IPS-18c (cell line): ENCODE results near the gene WDR62.

Experiments
- H3K4me3 ChIP-seq: 2 replicates; pipeline ENCODE4 v1.7.0; 2013; ENCODE audit warnings: low read depth, mild to moderate bottlenecking, low read length, moderate library complexity; ENCODE audit not compliant: insufficient read depth
- H3K9me3 ChIP-seq: one replicate; pipeline ENCODE4 v1.6.1; 2013; ENCODE audit warnings: mild to moderate bottlenecking, low read length, moderate library complexity; ENCODE audit not compliant: control insufficient read depth, insufficient read depth

WDR62 gene

DNA sequence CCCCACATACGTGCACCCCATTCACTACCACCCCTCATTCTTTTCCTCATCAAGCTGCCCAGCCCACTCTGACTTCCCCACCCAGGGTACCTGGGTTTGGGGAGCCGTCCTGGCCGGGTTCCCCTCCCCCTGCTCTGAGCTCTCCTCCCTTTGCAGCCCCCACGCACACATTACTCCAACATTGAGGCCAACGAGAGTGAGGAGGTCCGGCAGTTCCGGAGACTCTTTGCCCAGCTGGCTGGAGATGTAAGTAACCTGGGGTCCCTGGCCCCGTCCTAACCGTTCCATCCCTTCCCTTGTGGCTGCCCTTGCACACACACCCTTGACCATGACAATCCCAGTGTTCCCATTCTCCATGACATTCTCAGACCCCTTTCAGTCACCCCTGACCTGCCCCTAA lies 87.8 kb downstream of the WDR62 start:
- Histone ChIP-seq H3K9me3 (peaks cover 4% of the 10 kb centered on the region), H3K4me3 (no peak overlapping the region)

DNA sequence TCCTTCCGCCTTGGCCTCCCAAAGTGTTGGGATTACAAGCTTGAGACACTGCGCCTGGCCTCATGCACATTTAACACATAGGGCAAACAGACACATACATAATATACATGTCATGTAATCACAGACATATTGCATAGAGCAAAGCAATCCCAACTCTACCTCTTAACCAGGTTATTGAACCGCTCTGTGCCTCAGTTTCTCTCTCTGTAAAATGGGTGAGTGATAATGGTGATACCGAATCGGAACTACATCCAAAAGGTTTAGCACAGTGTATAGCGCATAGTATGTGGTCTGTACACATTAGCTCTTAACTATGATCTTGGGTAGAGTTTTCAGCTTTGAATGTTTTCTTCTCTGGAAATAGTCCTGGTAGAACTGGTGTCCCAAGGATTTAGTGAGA lies 89.9 kb downstream of the WDR62 start:
- Histone ChIP-seq H3K4me3 (no peak overlapping the region), H3K9me3 (peaks cover 4% of the 10 kb centered on the region)

DNA sequence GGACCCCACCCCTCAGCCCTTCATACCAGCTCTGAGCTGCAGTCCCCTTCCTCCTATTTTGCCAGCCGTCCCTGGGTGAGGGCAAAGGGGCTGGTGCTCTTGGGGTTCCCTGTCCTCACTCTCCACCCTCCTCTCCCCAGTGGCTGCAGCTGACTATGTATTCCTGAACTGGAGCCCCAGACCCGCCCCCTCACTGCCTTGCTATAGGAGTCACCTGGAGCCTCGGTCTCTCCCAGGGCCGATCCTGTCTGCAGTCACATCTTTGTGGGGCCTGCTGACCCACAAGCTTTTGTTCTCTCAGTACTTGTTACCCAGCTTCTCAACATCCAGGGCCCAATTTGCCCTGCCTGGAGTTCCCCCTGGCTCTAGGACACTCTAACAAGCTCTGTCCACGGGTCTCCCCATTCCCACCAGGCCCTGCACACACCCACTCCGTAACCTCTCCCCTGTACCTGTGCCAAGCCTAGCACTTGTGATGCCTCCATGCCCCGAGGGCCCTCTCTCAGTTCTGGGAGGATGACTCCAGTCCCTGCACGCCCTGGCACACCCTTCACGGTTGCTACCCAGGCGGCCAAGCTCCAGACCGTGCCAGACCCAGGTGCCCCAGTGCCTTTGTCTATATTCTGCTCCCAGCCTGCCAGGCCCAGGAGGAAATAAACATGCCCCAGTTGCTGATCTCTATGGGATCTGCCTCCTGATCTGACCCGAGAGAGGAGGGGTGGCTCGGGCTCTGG lies 95.1 kb downstream of the WDR62 start:
- no peaks in the 10 kb centered on the region for H3K9me3 ChIP-seq

DNA sequence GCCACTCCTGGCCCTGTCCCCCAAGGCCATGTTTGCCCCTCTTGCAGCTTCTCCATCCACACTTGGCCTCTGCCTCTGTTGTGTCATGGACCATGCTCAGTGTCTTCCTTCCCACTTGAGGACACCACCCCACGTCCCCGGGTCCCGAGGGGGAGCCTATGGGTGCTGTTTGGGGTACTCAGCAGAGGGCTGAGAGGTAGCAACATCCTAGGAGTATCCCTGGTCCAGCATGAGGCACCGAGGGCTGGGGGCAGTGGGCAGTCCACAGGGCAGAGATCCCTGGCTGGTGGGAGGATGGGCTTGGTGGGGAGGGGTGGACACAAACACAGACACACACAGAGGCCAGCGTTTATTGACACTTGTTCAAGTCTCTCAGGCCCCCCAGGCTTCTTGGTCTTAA lies 95.9 kb downstream of the WDR62 start:
- H3K4me3 ChIP-seq: no peak overlapping the region; the same call in 1 of the 2 replicates
- no peaks in the 10 kb centered on the region for H3K9me3 ChIP-seq

More for the DNA sequence above, 95.1 kb downstream of the WDR62 start:
- no peak overlapping the region for H3K4me3 ChIP-seq

DNA sequence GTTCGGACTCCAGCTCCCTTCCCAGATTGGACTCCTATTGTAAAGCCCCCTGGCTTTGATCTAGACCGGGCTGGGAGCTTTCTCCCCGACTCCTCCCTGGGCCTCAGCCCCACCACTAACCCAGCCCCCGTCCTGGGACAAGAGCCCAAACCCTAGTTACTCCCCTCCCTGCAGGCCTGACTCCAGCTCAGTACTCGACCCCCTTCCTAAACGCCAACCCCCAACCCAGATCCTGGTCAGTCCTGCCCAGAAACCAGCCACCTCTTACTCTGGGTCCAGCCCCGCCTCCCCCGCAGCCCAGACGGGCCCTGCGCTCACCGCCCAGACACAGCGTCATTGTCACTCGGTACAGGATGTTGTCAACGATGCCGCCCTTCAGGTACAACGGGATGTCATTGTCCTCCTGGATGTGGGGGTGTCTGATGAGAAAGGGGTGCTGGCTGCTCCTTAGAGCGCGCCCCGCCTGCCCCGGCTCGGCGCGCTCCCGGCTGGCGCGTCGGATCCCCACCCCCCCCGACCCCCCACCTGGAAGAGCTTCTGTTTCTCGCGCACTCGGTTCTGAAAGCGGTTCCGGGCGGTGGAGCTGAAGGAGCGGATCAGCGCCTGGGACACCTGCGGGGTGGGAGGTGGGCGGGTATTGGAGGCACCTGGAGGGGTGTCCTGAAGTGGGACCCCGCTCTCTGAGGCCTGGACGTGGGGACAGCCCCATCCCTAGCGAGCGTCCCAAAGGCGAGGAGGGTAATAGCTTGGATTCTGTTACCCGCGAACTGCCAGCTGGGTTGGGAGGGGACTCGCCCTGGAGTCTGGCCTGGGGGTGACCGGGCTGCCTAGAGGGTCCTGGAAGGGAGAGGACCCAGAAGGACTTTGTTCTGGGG lies 96.7 kb downstream of the WDR62 start:
- H3K9me3 ChIP-seq: no peaks in the 10 kb centered on the region
- peak overlapping the region; percentile 6; the same call in 1 of the 2 replicates for H3K4me3 ChIP-seq

DNA sequence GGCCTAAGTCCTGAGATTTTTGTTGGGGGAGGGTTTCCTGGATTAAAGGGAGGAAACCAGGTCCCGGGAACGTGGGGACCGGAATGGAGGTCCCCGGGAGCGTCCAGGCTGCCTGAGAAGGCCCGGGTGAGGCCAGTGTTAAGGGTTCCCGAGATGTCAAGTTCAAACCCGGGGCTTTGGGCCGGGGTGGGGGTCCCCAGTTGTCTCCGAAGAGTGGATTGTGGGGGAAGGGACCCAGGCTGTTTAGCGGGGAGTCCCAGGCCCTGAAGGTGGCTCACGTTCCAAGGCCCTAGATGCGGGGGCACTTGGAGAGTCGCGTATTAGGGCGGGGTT lies 97.3 kb downstream of the WDR62 start:
- H3K9me3 ChIP-seq: no peaks in the 10 kb centered on the region
- H3K4me3 ChIP-seq: peak overlapping the region; percentile 6; the same call in 1 of the 2 replicates

DNA sequence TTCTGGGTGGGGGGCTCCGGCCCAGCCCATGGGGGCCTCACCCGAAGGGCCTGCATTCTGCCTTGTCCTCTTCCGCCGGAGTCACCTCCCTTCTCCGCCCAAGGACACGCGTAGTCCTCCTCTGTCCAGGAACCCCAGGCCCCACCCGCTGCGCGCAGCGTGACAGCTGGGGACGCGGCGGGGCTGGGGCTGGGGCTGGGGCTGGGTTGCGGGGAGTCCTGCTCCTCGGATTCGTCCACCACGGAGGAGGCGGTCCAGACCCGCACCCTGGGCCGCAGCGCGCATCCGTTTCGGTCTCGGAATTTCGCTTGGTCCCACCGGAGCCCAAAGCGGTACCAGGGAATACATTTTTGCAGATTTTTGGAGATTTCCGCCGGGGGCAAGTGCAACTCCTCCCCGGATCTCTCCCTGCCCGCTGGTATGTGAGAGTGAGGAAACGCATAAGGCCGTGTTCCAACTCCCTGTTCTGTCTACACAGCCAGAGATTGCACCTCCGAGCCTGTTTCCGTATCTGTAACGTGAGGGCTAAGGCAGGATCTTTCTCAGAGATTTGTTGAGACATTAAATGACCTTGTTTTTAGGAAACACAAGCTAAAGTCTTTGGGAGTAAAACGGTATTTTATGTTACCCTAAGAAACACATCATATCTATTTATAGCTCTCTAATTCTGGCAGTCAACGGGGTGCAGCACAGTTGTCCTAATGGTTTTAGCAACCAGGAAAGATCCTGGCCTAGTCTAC lies 97.8 kb downstream of the WDR62 start, which contains the start of gene COX7A1:
Gene COX7A1 (minus strand): TSS at position 96 of the 740 bp plus-strand sequence. CDS start 40 bp downstream, at position 56.
- peak within 1 kb of the TSS; percentile 20; the same call in 1 of the 2 replicates for H3K4me3 ChIP-seq
- H3K9me3 ChIP-seq: no peaks in the 10 kb centered on the region

DNA sequence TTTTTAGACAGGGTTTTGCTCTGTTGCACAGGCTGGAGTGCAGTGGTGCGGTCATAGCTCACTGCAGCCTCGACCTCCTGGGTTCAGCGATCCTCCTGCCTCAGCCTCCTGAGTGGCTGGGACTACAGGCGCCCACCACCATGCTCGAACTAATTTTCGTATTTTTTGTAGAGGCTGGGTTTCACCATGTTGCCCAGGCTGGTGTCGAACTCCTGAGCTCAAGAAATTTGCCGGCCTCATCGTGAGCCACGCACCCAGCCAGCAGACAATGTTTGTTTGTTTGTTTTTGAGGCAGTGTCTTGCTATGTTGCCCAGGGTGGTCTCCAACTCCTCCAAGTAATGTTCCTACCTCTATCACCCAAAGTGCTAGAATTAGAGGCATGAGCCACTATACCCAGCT lies 98.4 kb downstream of the WDR62 start:
- Histone ChIP-seq H3K9me3 (no peaks in the 10 kb centered on the region), H3K4me3 (no peak overlapping the region)
